Stimulated activated CD8-positive, alpha-beta memory T cell treated with anti-CD3 and anti-CD28 coated beads, Interleukin-4, amount 100 ng/mL, for 1 hour (primary cell): ENCODE measurements around the gene ABL2.
"Not testable (repeated sequence)": the region's sequence is repeated elsewhere in the genome, so short reads cannot be mapped to it uniquely, and the experiment has no call there.

Experiments
- DNase-seq, 2 donors: peaks; one replicate each; pipeline ENCODE4 v3.0.0-alpha.2; 2020; ENCODE audit warnings: low read depth in 2 of 2, low spot score in 1 of 2

ABL2 gene

DNA sequence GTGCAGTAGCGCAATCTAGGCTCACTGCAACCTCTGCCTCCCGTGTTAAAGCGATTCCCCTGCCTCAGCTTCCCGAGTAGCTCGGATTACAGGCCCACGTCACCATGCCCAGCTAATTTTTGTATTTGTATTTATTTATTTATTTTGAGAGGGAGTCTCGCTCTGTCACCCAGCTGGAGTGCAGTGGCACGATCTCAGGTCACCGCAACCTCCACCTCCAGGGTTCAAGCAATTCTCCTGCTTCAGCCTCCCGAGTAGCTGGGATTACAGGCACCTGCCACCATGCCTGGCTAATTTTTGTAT is 59.1 kb downstream of the ABL2 start:
- DNase-seq: not testable (repeated sequence)

- DNase-seq: no peak
Measured at GRCh38 chr1:179169616-179170467, 59.6 kb downstream of the ABL2 start.

DNA sequence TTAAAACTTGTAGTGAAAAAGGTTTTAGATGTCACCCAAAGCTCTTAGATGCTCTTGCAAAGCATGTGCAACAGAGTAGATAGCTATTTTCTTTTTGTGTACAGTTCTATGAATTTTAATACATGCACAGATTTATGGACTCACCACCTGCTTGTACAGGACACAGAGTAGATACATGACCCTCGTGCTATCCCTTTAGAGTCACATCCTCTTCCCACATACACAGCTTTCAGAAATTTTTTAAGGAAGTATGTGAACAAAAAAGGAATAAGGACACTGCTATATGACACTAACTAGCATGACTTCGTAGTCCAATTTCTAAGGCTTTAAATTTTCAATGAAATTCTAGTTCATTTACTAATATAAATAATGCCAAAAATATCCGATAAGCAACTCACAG is 60.9 kb downstream of the ABL2 start:
- no peak for DNase-seq

DNA sequence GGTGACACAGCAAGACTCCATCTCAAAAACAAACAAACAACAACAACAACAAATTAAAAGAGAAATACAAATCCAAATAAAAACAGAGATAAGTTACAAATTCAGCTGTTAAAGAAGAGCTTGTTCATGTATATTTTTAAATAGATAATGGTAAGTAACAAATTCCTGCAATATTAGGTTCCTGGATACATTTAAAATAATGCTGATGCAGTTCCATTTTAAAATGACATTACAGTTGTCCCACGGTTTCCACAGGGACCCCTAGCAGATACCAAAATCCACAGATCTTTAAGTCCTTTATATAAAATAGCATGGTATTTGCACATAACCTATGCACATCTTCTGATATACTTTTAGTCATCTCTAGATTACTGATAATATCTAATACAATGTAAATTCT is 61.5 kb downstream of the ABL2 start:
- DNase-seq: no peak

DNA sequence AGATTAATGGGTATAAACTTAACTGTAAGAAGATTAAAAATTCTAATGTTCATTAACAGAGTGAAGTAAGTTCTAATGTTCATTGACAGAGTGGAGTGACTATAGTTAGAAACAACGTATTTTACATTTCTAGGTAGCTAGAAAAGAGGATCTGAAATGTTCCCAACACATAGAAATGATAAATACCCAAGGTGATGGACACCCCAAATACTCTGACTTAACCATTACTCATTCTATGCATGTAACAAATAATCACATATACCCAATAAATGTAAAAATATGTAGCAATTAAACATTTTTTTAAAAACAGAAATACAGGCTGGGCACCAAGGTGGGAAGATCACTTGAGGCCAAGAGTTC is 62.1 kb downstream of the ABL2 start:
- no peak for DNase-seq

GRCh38 chr1:179166663-179167417 is 62.6 kb downstream of the ABL2 start:
- DNase-seq: no peak

- DNase-seq: no peak
Measured at GRCh38 chr1:179164494-179164893, 65.0 kb downstream of the ABL2 start.

GRCh38 chr1:179156708-179157107 is 72.8 kb downstream of the ABL2 start:
- DNase-seq: no peak

DNA sequence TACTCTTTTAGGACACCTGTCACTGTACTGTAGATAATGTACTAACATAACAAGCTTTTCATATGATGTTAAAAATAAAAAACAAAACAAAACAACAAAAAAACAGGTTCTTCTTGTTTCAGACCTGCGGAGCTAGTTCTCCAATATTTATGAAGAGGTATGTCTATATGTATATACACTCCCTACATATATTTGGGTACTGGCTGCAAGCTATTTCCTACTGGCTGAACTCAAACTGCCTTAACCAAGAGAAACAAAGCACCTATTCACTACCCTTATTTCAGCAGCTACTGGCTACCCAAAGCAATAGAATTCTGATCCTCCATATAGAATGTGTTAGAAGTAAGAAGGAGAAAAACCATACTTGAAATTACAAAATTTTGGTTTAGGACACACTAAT is 73.5 kb downstream of the ABL2 start:
- no peak for DNase-seq

DNA sequence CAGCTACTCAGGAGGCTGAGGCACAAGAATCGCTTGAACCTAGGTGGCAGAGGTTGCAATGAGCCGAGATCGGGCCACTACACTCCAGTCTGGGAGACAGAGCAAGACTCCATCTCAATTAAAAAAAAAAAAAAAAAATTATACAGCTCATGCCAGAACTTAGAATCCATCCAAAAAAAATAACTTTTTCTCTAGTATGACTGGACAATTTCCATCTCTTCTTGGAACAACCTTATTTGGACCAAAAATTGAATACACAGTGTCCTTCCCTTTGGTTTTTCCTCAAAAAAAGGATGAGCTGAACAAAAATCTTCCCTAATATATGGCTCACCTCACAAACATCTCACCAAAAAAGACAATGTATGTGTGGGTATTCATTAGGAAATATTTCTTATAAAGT is 73.9 kb downstream of the ABL2 start:
- DNase-seq: no peak

GRCh38 chr1:179154437-179154836 is 75.0 kb downstream of the ABL2 start:
- no peak for DNase-seq

DNA sequence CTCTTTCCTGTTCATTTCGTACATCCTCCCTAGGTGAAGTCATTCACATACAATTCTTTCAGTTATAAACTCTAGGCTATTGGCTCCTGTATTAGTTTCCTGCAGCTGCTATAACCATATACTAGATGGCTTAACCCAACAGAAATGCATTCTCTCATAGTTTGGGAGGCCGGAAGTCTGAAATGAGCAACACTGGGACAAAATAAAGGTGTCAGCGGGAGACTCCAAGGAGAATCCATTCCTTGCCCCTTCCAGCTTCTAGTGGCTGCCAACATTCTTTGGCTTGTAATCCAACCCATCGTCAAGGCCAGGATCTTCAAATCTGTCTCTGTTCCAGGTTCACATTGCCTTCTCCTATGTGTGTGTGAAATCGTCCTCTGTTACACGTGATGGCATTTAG is 76.3 kb downstream of the ABL2 start:
- no peak for DNase-seq

GRCh38 chr1:179151908-179152682 is 77.4 kb downstream of the ABL2 start:
- DNase-seq: no peak

DNA sequence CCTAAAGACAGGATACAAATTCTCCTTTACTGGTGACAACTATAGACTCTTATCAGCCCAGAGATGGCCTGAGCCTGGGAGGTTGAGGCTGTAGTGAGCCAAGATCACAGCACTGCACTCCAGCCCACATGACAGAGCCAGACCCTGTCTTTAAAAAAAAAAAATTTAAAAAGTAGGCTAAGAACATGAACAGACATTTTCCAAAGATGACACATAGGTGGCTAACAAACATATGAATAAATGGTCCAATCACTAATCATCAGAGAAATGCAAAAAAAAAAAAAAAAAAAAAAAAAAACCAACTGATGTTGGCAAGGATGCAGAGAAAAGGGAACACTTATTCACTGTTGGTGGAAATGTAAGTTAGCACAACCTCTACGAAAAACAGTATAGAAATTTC is 82.6 kb downstream of the ABL2 start:
- no peak for DNase-seq

DNA sequence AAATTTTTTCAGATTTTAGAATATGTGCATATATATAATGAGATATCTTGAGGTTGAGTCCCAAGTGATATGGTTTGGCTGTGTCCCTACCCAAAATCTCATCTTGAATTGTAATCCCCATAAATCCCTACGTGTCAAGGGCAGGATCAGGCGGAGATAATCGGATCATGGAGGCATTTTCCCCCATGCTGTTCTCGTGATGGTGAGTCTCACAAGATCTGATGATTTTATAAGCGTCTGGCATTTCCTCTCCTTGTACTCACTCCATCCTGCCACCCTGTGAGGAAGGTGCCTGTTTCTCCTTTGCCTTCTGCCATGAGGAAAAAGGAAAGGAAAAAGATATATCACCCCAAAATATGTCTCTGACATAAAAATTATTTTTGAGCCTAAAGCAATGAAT is 83.0 kb downstream of the ABL2 start:
- no peak for DNase-seq

GRCh38 chr1:179145521-179145920 is 84.0 kb downstream of the ABL2 start:
- DNase-seq: no peak

DNA sequence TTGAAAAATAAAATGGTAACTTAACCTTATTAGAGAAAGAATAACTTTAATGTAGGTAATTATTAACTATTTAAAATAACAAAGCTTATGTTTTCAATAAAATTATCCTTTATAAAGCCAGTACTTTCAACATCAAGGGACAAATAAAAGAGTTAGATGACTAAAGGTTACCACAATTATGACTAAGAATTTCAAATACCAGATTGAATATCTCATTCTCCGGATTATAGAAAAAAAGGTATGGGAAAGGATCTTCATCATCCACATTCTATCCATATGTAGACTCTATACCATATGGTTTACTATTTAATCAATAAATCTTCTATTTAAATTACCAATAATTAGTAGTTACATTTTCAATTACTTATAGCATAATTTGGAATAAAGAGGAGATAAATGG is 84.9 kb downstream of the ABL2 start:
- DNase-seq: no peak

GRCh38 chr1:179143322-179143721 is 86.2 kb downstream of the ABL2 start:
- DNase-seq: no peak

DNA sequence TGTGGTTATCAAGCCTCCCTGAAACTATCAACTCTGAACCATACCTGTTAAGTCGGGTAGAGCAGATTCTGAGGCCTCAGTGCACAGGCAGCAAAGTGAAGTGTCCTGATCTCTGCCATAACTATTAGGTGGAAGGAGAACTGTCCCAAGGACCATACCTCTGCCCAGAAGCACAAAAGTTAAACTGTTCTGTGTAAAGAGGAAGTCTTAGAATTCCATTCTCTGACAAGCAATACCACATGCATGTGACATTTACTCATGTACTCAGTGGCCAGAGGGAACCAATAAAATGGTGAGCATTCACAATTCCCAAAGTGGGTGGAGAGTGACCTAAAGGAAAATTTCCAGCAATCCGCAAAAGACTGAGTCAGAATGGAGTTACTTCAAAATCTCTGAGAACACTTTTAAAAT is 86.6 kb downstream of the ABL2 start:
- no peak for DNase-seq

DNA sequence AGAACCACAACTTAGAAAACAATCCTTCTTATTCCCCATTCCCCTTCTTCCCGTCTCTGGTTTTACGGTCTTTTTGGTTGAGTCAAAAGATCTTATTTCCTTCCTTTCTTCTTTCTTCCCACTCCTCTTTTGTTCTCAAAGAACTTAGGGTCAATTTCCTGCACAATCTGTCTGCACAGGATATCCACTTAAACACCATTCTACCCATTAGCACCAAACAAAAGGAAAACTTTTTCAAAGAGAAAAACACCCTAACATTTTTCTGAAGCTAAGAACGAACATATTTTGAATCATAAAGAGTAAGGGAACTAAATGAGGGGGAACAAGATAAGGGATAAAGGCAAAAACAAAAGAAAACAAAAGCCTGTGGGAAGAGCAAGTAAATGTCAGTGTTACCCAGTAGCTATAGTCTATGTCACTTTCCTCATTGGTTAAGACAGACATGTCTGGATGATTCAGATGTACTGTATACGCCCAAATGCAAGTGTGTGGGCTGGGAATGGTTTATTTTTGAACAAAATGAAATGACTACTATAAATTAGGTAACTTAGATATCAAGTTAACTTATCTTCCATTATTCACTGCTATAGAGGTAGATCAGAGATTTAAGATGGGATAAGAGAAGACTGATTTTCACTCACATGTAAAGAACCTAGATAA is 87.8 kb downstream of the ABL2 start:
- DNase-seq: no peak

DNA sequence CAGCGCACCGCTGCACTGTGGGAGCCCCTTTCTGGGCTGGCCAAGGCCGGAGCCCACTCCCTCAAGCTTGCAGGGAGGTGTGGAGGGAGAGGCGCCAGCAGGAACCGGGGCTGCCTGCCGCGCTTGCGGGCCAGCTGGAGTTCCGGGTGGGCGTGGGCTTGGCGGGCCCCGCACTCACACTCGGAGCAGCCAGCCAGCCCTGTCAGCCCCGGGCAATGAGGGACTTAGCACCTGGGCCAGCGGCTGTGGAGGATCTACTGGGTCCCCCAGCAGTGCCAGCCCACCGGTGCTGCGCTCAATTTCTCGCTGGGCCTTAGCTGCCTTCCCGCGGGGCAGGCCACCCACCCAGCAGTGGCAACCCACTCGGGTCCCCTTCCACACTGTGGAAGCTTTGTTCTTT is 90.7 kb downstream of the ABL2 start:
- not testable (repeated sequence) for DNase-seq
